ENCODE data around the gene PXDN. TPM values are rescaled to one million over a fixed set of nuclear protein-coding genes. Genes with fewer than 3 reads are reported as not detected.

Gene PXDN
- total and polyA plus RNA-seq, 8 donors: 2.0 to 21.1 (median 4.2) TPM

- no peak for ATAC-seq
- no peak for DNase-seq
- 79 to 82% methylated on average over 18 of the region's 18 CpGs for WGBS, 2 donors
These were observed 159.4 kb downstream of the PXDN start for GRCh38 chr2:1584691-1585485.

GRCh38 chr2:1584051-1584531 lies 160.2 kb downstream of the PXDN start:
- Histone ChIP-seq H3K36me3 (no peaks in the 10 kb centered on the region), H3K4me1 (no peaks in the 10 kb centered on the region), H3K27me3 (no peaks in the 10 kb centered on the region), H3K9me3 (no peaks in the 10 kb centered on the region), H3K27ac (no peak overlapping the region), H3K4me3 (no peak overlapping the region)
- DNase-seq: no peak
- ATAC-seq: no peak
- FAIRE-seq: no peak
- intact Hi-C loops (cut with DNase I): no loop called here
- no peak for TF ChIP-seq CTCF (IDR thresholded peaks at IDR 0.05)
- 80 to 83% methylated on average over 21 of the region's 21 CpGs for WGBS, 2 donors

More at GRCh38 chr2:1584691-1585485, 159.4 kb downstream of the PXDN start:
- Histone ChIP-seq H3K4me1 (no peaks in the 10 kb centered on the region), H3K36me3 (no peaks in the 10 kb centered on the region), H3K4me3 (no peak overlapping the region), H3K27ac (no peak overlapping the region), H3K27me3 (no peaks in the 10 kb centered on the region), H3K9me3 (no peaks in the 10 kb centered on the region)
- intact Hi-C loops (cut with DNase I): no loop called here
- no peak for FAIRE-seq
- TF ChIP-seq CTCF (IDR thresholded peaks at IDR 0.05): no peak

- FAIRE-seq: no peak
- no peaks in the 10 kb centered on the region for H3K4me1 ChIP-seq
- H3K9me3 ChIP-seq: no peaks in the 10 kb centered on the region
- H3K36me3 ChIP-seq: no peaks in the 10 kb centered on the region
- DNase-seq: no peak
- intact Hi-C loops (cut with DNase I): no loop called here
- 68 to 78% methylated on average over 22 of the region's 22 CpGs for WGBS, 2 donors
- H3K27ac ChIP-seq: no peak overlapping the region
- no peaks in the 10 kb centered on the region for H3K27me3 ChIP-seq
- no peak for TF ChIP-seq CTCF (IDR thresholded peaks at IDR 0.05)
- H3K4me3 ChIP-seq: no peak overlapping the region
- no peak for ATAC-seq
These were observed 161.4 kb downstream of the PXDN start for GRCh38 chr2:1582891-1583341.

- WGBS, 2 donors: 64 to 71% methylated on average over 10 of the region's 10 CpGs
- H3K27me3 ChIP-seq: no peaks in the 10 kb centered on the region
- intact Hi-C loops (cut with DNase I): no loop called here
- no peak for DNase-seq
- H3K27ac ChIP-seq: no peak overlapping the region
- H3K4me3 ChIP-seq: no peak overlapping the region
- no peak for FAIRE-seq
- H3K9me3 ChIP-seq: no peaks in the 10 kb centered on the region
- no peak for ATAC-seq
- TF ChIP-seq CTCF (IDR thresholded peaks at IDR 0.05): no peak
- H3K36me3 ChIP-seq: no peaks in the 10 kb centered on the region
- no peaks in the 10 kb centered on the region for H3K4me1 ChIP-seq
These were observed 162.2 kb downstream of the PXDN start for GRCh38 chr2:1581965-1582625.
